GM12875 (cell line): ENCODE results near the gene OSBPL9.

Experiments used
- H3K4me3 ChIP-seq: one replicate; pipeline ENCODE4 v1.5.1; 2011; ENCODE audit warnings: low read depth, low read length, control low read depth
- TF ChIP-seq, protein P1 (sequence below): IDR thresholded peaks from 2 replicates; pipeline ENCODE4 v1.5.1; 2011; ENCODE audit warnings: low read depth, mild to moderate bottlenecking, control low read depth, inconsistent platforms, low read length, moderate library complexity, borderline replicate concordance; ENCODE audit not compliant: insufficient read depth

OSBPL9 gene

GRCh38 chr1:51610637-51611036 lies 6.3 kb upstream of the OSBPL9 start:
- TF ChIP-seq, protein P1, sequence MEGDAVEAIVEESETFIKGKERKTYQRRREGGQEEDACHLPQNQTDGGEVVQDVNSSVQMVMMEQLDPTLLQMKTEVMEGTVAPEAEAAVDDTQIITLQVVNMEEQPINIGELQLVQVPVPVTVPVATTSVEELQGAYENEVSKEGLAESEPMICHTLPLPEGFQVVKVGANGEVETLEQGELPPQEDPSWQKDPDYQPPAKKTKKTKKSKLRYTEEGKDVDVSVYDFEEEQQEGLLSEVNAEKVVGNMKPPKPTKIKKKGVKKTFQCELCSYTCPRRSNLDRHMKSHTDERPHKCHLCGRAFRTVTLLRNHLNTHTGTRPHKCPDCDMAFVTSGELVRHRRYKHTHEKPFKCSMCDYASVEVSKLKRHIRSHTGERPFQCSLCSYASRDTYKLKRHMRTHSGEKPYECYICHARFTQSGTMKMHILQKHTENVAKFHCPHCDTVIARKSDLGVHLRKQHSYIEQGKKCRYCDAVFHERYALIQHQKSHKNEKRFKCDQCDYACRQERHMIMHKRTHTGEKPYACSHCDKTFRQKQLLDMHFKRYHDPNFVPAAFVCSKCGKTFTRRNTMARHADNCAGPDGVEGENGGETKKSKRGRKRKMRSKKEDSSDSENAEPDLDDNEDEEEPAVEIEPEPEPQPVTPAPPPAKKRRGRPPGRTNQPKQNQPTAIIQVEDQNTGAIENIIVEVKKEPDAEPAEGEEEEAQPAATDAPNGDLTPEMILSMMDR = no peak
- H3K4me3 ChIP-seq = no peak overlapping the region

- no peak overlapping the region for H3K4me3 ChIP-seq
- TF ChIP-seq, protein P1 = no peak
These were observed 4.4 kb upstream of the OSBPL9 start for GRCh38 chr1:51612447-51612961.

DNA sequence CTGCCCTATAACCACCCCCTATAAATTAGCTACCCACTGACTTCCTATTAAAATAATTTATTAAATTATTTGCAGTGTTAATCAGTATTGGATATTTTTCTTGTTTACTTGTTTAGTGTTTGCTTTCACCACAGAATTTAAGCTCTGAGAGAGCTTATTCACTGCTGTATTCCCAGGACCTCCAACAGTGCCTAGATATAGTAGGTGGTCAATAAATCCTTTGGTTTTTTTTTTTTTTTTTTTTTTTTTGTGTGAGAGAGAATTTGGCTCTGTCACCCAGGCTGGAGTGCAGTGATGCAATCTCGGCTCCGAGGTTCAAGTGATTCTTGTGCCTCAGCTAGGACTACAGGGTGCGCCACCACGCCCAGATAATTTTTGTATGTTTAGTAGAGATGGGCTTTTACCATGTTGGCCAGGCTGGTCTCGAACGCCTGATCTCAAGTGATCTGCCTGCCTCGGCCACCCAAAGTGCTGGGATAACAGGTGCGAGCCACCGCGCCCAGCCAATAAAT lies 1.1 kb upstream of the OSBPL9 start:
- no peak overlapping the region for H3K4me3 ChIP-seq
- TF ChIP-seq, protein P1 = no peak

- TF ChIP-seq, protein P1 = no peak
- no peak overlapping the region for H3K4me3 ChIP-seq
These were observed 402 bp upstream of the OSBPL9 start for GRCh38 chr1:51616490-51616889.

DNA sequence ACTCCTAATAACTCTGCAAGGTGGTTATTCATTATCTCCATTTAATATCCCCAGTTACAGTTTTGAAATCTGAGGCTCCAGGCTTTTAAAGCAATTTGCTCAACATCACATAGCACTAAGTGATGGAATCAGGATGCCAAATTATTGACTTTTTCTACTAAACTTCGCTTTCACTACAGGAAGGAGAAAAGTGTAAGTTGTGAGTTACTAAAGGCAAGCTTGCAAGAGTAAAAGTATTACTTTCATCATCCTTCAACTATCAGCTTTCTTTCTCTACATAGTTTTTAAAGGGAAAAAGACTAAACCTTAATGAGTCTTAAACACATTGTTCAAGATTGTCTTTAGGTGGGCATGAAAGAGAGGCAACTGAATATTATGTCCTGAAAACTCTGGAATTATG lies 1.8 kb downstream of the OSBPL9 start:
- TF ChIP-seq, protein P1 = no peak
- H3K4me3 ChIP-seq = no peak overlapping the region

GRCh38 chr1:51620470-51620869 lies 3.6 kb downstream of the OSBPL9 start:
- TF ChIP-seq, protein P1 = no peak
- H3K4me3 ChIP-seq = no peak overlapping the region

DNA sequence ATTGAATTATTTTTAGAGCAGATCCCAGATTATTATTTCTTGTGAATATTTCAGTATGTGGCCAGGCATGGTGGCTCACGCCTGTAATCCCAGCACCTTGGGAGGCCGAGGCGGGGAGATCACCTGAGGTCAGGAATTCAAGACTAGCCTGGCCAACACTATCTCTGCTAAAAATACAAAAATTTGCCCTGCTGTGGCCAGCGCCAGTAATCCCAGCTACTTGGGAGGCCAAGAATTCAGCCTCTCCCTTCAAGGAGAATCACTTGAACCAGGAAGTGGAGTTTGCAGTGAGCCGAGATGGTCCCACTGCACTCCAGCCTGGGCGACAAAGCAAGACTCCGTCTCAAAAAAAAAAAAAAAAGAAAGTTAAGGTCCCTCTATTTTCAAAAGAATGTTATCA lies 4.3 kb downstream of the OSBPL9 start:
- TF ChIP-seq, protein P1 = no peak
- H3K4me3 ChIP-seq = no peak overlapping the region
